Cerebellar cortex (tissue), 1 donor: ENCODE measurements around the gene CLDN18.
A peak's percentile ranks its signal among the peaks of the same experiment; 100 is the strongest.

Experiments
- DNase-seq: peaks from one replicate; pipeline ENCODE4 v3.0.0-alpha.2; 2015; ENCODE audit warnings: low spot score

CLDN18 gene

DNA sequence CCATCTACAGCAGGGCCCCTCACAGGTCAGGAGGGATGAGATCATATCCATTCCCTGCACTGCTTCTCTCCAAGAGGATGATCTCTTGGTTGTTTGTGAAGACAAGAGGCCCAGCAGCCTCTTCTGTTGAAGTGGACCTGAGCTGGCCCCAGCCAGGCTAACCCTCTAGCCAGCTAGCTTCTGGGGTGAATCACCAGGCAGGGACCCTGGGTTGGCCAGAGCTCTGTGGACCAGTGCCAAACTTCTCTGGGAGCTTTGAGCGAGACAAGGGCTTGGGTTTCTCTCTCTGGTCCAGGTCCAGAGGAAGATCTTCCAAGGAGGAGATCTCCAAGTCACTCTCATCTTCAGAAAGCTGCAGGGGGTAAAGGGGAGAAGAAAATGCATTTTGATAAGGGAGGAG, 52.7 kb downstream of the CLDN18 start:
- DNase-seq, result no peak

DNA sequence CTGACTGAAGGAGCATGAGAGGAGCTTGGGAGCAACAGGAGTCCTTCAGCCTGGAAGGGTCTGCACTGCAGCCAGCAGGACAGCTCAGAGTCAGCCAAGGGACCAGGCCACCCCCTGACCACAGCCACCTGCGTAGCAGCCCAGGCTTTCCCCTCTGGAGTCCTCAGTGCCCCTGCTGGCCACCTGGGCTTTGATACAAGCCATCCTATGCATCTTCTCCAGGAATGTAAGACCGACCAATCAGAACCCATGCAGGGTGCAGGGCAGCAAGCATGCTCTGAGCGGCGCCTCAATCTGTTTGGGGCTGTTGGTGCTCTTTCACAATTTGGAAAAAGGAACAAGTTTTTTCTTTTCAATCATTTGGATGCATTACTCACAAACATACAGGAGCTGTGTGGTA, 53.5 kb downstream of the CLDN18 start:
- no peak for DNase-seq

DNA sequence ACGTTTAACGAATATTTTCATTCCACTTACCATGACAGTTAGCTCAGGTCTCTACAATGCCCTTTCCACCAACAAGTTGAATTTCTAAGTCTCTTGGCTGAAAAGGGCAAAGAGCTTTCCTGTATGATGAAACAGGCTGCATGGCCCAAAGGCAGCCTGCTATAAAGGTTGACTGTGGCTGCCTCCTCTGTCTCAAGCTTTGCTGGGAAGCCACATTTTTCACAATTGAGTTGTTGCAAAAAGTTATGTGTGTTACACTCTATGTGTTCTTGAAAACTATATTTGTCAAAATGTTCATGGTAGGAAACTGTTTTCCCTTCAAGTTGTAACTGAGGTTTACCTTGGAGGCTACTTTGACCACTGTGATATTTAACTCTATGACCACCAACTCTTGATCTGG, 56.0 kb downstream of the CLDN18 start:
- no peak for DNase-seq

GRCh38 chr3:138066383-138066782, 56.4 kb downstream of the CLDN18 start:
- DNase-seq, result no peak

- no peak for DNase-seq
Measured at GRCh38 chr3:138066972-138067371, 57.0 kb downstream of the CLDN18 start.

- no peak for DNase-seq
Measured at GRCh38 chr3:138068046-138068445, 58.1 kb downstream of the CLDN18 start.

DNA sequence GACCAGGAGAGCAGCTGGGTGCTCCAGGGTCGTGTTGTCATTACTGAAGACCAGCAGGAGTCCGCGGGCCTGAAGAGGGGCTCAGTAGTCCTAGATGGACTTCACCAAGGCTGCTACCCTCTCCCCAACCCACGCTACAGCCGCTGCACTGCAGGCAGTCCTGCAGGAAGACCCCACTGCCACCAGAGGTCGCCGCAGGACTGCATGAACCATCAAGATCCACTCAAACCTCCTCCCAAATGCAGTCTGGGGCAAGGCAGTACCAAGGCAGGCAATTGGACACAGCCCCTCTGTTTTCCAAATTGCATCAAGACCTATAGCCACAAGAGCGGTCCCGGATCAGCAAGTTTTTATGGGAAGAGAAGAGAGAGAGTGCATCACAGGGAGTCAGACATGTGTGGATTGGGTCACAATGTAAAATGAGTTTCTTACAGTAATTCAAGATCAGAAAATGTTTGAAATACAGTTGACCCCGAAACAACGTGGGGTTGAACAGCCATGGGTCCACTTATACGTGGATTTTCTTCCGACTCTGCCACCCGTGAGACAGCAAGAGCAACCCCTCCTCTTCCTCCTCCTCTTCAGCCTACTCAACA, 58.7 kb downstream of the CLDN18 start:
- peak; percentile 82 for DNase-seq

DNA sequence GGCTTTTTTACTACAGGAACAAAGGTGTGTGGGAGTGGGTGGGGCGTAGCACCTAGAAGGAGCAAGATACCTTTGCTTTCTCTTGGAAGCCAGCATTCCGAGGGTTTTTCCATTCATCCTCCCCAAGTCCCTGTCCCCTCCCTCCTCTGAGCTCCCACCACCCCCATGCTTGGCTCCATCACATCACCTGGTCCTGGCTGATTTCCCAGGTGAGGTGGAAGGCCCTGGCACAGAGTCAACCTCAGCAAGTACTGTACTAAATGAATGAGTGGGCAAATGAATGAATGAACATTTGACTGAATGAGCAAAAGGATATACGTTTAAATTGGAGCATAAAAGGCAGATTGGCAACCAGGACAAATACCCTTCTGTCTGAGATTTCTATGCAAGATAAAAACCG, 60.0 kb downstream of the CLDN18 start:
- DNase-seq, result no peak

GRCh38 chr3:138072796-138073195, 62.8 kb downstream of the CLDN18 start:
- DNase-seq, result no peak

DNA sequence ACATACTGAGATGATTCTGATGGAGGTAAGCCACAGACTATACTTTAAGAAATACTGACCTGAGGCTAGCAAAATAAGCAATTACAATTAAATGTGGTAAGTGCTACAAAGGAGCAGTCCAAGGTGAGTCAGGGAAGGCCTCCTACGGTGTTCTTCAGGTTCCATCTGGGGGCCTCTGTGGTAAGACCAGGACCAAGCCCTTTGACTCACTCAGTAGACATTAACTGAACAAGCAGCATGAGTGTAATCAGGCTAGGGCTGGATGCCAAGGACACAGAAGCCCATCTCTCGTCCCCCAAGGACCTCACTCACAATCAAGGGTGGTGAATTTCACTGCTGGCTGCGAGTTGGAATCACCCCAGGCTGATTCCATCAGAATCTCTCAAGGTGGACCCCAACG, 68.1 kb downstream of the CLDN18 start:
- DNase-seq, result no peak

DNA sequence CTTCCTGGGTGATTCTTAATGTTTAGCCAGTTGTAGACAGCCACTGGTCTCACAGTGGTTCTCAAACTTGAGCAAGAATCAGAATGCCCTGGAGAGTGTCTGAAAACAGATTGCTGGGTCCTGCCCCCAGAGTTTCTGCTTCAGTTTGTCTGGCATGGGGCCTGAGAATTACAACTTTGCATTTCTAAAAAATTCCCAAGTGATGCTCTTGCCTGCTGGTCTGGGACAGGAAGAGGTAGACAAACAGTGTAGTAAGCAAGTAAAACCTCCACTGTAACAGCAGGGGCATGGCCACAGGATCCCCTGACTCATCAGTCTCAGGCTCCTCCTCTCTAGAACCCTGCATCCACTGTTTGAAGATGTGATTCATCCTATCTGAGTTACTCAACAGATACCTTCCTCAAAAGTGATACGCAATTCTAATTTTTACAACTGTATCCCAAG, 69.0 kb downstream of the CLDN18 start:
- DNase-seq, result no peak

DNA sequence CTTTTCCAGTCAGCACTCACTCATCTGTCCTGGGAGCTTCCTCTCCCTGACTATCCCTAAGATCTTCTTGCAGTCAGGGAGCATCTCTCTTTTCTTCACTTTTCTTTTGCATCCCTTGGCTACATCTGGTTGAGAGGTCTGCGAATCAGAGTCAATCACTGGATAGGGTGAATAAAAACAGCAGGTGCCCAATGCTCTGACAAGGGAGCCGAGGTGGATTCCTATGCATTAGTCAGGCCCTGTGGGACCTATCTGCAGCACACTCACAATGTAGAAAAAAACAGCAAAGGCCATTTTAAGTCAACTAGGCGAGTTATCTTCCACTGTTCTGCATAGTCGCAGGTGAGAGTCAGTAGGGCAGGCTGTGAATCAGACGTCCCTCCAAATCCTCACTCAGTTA, 69.9 kb downstream of the CLDN18 start:
- no peak for DNase-seq

GRCh38 chr3:138081371-138082084, 71.6 kb downstream of the CLDN18 start:
- DNase-seq, result no peak

DNA sequence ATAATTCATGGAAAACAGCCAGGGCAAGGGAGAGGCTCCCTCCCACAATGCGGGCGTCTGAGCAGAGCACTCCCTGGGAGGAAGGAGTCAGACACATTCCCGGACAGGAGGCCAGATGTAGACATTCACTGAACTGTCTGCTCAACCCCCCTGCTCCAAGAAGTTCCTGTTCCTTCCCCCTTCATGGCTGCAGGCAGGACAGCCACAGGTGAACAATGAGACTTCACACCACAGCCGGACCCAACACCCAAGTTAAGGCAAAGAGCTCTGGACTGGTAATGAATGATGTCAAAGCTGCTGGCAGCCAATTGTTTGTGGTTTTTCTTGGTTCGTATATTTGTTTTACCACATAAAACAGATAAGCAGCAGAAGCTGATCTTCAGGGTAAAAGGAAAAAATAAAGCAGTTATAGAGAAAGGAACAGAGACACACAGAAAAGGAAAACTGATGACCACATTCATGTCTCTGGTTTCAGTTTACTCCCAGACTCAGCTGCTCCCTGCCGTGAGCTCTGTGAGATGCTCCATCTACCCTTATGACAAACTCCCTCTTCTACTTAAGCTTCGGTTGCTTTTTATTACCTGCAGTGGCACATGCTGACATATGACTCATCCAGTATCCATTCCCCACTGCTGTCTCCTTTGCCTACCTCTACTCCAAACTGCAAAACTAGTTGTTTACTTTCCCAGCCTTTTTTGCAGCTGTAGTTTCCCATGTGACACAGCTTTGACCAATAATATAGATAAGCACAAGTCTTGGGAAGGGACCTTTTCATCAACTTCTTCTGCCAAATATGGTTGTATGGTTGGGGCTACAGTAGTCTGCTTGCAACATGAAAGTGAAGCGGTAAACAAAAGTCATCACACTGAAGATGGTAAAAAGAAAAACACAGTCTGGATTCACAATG, 72.4 kb downstream of the CLDN18 start:
- DNase-seq, result no peak

GRCh38 chr3:138082992-138083386, 73.0 kb downstream of the CLDN18 start:
- no peak for DNase-seq
